SK-N-SH treated with all-trans-retinoic acid at 6 μM for 48 hours (cell line): ENCODE results near the gene SVIL.
"Not testable (repeated sequence)": the region's sequence is repeated elsewhere in the genome, so short reads cannot be mapped to it uniquely, and the experiment has no call there.

Experiments
- ATAC-seq: fragments of 200-7000 bp; cut with Tn5 transposase; 3 replicates; pipeline ENCODE4 v1.9.1; 2020; ENCODE audit warnings: mild to moderate bottlenecking, moderate library complexity
- ARNTL ChIP-seq: fragments of 450-650 bp; formaldehyde crosslinking; IDR thresholded peaks from 2 replicates; pipeline ENCODE4 v1.5.0; 2020; ENCODE audit warnings: low read depth, mild to moderate bottlenecking, moderate library complexity, borderline replicate concordance
- BACH2 ChIP-seq: fragments of 250-450 bp; sonication (Bioruptor Pico); IDR thresholded peaks from 2 replicates; pipeline ENCODE4 v1.9.0; 2021; ENCODE audit warnings: mild to moderate bottlenecking, borderline replicate concordance
- CSDC2 ChIP-seq: fragments of 250-450 bp; sonication (Bioruptor Pico); IDR thresholded peaks from 2 replicates; pipeline ENCODE4 v1.5.0; 2020; ENCODE audit warnings: mild to moderate bottlenecking, moderate library complexity
- CSRNP3 ChIP-seq: fragments of 250-450 bp; sonication (Bioruptor Pico); IDR thresholded peaks from 2 replicates; pipeline ENCODE4 v1.5.1; 2021; ENCODE audit warnings: mild to moderate bottlenecking, moderate library complexity
- ESRRG ChIP-seq: fragments of 250-450 bp; sonication (Bioruptor Pico); IDR thresholded peaks from 2 replicates; pipeline ENCODE4 v1.6.1; 2021; ENCODE audit warnings: mild to moderate bottlenecking
- GLIS3 ChIP-seq: fragments of 250-450 bp; sonication (Bioruptor Pico); IDR thresholded peaks from 2 replicates; pipeline ENCODE4 v1.5.0; 2020; ENCODE audit warnings: mild to moderate bottlenecking, moderate library complexity
- ISL1 ChIP-seq: fragments of 250-450 bp; sonication (Bioruptor Pico); IDR thresholded peaks from 2 replicates; pipeline ENCODE4 v2.1.2; 2022; ENCODE audit warnings: mild to moderate bottlenecking, moderate library complexity
- PATZ1 ChIP-seq: fragments of 250-450 bp; sonication (Bioruptor Pico); IDR thresholded peaks from 2 replicates; pipeline ENCODE4 v1.8.0; 2020; ENCODE audit warnings: mild to moderate bottlenecking, moderate library complexity, borderline replicate concordance
- RARB ChIP-seq: fragments of 250-450 bp; sonication (Bioruptor Pico); IDR thresholded peaks from 2 replicates; pipeline ENCODE4 v1.8.0; 2021; ENCODE audit warnings: mild to moderate bottlenecking, moderate library complexity
- SNAI2 ChIP-seq: fragments of 250-450 bp; sonication (Bioruptor Pico); IDR thresholded peaks from 2 replicates; pipeline ENCODE4 v1.5.0; 2020; ENCODE audit warnings: mild to moderate bottlenecking, moderate library complexity
- TCF4 ChIP-seq: fragments of 250-450 bp; sonication (Bioruptor Pico); IDR thresholded peaks from 2 replicates; pipeline ENCODE4 v1.8.0; 2021; ENCODE audit warnings: mild to moderate bottlenecking, moderate library complexity, borderline replicate concordance
- TOX ChIP-seq: fragments of 250-450 bp; sonication (Bioruptor Pico); IDR thresholded peaks from 2 replicates; pipeline ENCODE4 v1.8.0; 2021; ENCODE audit warnings: mild to moderate bottlenecking, moderate library complexity, borderline replicate concordance
- ZC3H10 ChIP-seq: fragments of 250-450 bp; sonication (Bioruptor Pico); IDR thresholded peaks from 2 replicates; pipeline ENCODE4 v1.5.1; 2021; ENCODE audit warnings: mild to moderate bottlenecking, moderate library complexity
- ZFP3 ChIP-seq: fragments of 250-450 bp; sonication (Bioruptor Pico); IDR thresholded peaks from 2 replicates; pipeline ENCODE4 v1.5.0; 2020; ENCODE audit warnings: mild to moderate bottlenecking, moderate library complexity
- ZFP30 ChIP-seq: fragments of 450-650 bp; formaldehyde crosslinking; IDR thresholded peaks from 2 replicates; pipeline ENCODE4 v1.5.0; 2022; ENCODE audit warnings: mild to moderate bottlenecking, moderate library complexity
- ZNF565 ChIP-seq: fragments of 450-650 bp; formaldehyde crosslinking; conservative IDR thresholded peaks from 2 replicates; pipeline ENCODE4 v1.5.0; 2020; ENCODE audit warnings: low read depth, mild to moderate bottlenecking, moderate library complexity
- ZNF70 ChIP-seq: fragments of 450-650 bp; formaldehyde crosslinking; IDR thresholded peaks from 2 replicates; pipeline ENCODE4 v1.5.0; 2020; ENCODE audit warnings: mild to moderate bottlenecking, moderate library complexity
- ZNF8 ChIP-seq: fragments of 450-650 bp; formaldehyde crosslinking; IDR thresholded peaks from 2 replicates; pipeline ENCODE4 v1.5.0; 2020; ENCODE audit warnings: mild to moderate bottlenecking, moderate library complexity
- TF ChIP-seq, protein P1 (sequence below): fragments of 250-450 bp; sonication (Bioruptor Pico); IDR thresholded peaks from 2 replicates; pipeline ENCODE4 v1.5.1; 2020; ENCODE audit warnings: low read depth, mild to moderate bottlenecking, moderate library complexity
- TF ChIP-seq, protein P2 (sequence below): fragments of 250-450 bp; sonication (Bioruptor Pico); IDR thresholded peaks from 2 replicates; pipeline ENCODE4 v1.5.0; 2020; ENCODE audit warnings: mild to moderate bottlenecking, moderate library complexity

Gene SVIL

GRCh38 chr10:29461042-29461441 lies 173.7 kb downstream of the SVIL start:
- ATAC-seq, result no peak
- TF ChIP-seq, protein P1, sequence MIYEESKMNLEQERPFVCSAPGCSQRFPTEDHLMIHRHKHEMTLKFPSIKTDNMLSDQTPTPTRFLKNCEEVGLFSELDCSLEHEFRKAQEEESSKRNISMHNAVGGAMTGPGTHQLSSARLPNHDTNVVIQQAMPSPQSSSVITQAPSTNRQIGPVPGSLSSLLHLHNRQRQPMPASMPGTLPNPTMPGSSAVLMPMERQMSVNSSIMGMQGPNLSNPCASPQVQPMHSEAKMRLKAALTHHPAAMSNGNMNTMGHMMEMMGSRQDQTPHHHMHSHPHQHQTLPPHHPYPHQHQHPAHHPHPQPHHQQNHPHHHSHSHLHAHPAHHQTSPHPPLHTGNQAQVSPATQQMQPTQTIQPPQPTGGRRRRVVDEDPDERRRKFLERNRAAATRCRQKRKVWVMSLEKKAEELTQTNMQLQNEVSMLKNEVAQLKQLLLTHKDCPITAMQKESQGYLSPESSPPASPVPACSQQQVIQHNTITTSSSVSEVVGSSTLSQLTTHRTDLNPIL (CRISPR knock-in tag), result no peak
- TF ChIP-seq ZFP3 (CRISPR knock-in tag) (no peak), ZNF565 (CRISPR knock-in tag) (no peak), CSRNP3 (CRISPR knock-in tag) (no peak), GLIS3 (CRISPR knock-in tag) (no peak)

- ATAC-seq, result not testable (repeated sequence)
Observed at GRCh38 chr10:29458190-29458589, 176.6 kb downstream of the SVIL start.

DNA sequence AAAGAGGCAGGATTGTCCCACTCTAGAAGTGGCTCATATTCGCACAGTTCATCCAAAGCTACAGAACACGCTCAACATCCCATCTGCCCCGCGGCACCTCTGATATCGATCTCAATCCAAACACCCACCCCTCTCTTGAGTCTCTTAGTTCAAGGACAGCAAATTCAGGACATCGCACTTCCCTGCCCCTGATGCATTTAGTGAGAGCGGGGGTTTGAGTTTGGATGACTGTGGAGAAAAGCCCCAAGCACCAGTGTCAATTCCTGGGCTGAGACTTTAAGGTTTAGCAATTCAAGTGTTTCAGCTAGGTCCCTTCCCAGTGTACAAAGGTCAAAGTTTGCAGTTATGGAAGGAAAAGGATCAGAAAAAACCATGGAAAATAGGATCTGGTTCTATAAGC lies 179.7 kb downstream of the SVIL start:
- TF ChIP-seq CSDC2 (CRISPR knock-in tag), result no peak
- no peak for TF ChIP-seq PATZ1
- TF ChIP-seq TOX (CRISPR knock-in tag), result no peak
- no peak for TF ChIP-seq ZFP3 (CRISPR knock-in tag)
- no peak for TF ChIP-seq TCF4
- no peak for TF ChIP-seq ESRRG (CRISPR knock-in tag)
- TF ChIP-seq ZFP30 (CRISPR knock-in tag), result no peak
- TF ChIP-seq ARNTL (CRISPR knock-in tag), result no peak
- TF ChIP-seq ZC3H10 (CRISPR knock-in tag), result no peak
- TF ChIP-seq BACH2 (CRISPR knock-in tag), result no peak
- no peak for TF ChIP-seq RARB (CRISPR knock-in tag)
- no peak for TF ChIP-seq ZNF70
- TF ChIP-seq, protein P1 (CRISPR knock-in tag), result no peak
- TF ChIP-seq, protein P2, sequence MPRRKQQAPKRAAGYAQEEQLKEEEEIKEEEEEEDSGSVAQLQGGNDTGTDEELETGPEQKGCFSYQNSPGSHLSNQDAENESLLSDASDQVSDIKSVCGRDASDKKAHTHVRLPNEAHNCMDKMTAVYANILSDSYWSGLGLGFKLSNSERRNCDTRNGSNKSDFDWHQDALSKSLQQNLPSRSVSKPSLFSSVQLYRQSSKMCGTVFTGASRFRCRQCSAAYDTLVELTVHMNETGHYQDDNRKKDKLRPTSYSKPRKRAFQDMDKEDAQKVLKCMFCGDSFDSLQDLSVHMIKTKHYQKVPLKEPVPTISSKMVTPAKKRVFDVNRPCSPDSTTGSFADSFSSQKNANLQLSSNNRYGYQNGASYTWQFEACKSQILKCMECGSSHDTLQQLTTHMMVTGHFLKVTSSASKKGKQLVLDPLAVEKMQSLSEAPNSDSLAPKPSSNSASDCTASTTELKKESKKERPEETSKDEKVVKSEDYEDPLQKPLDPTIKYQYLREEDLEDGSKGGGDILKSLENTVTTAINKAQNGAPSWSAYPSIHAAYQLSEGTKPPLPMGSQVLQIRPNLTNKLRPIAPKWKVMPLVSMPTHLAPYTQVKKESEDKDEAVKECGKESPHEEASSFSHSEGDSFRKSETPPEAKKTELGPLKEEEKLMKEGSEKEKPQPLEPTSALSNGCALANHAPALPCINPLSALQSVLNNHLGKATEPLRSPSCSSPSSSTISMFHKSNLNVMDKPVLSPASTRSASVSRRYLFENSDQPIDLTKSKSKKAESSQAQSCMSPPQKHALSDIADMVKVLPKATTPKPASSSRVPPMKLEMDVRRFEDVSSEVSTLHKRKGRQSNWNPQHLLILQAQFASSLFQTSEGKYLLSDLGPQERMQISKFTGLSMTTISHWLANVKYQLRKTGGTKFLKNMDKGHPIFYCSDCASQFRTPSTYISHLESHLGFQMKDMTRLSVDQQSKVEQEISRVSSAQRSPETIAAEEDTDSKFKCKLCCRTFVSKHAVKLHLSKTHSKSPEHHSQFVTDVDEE (CRISPR knock-in tag), result no peak
- TF ChIP-seq ZNF8 (CRISPR knock-in tag), result no peak
- TF ChIP-seq CSRNP3 (CRISPR knock-in tag), result no peak
- TF ChIP-seq GLIS3 (CRISPR knock-in tag), result no peak
- no peak for TF ChIP-seq SNAI2 (CRISPR knock-in tag)
- no peak for TF ChIP-seq ISL1
- no peak for ATAC-seq
